LHCN-M2 (cell line): ENCODE measurements around the gene MSI2. TPM values are rescaled to one million over a fixed set of nuclear protein-coding genes. Genes with fewer than 3 reads are reported as not detected.

Experiments used
- DNase-seq: peaks from one replicate; pipeline ENCODE4 v3.0.0-alpha.2; 2012; ENCODE audit warnings: low read depth
- total RNA-seq: library from RNA; depleted of rRNA; stranded (reverse); fragments of >200 nt; gene quantifications from 2 replicates; pipeline ENCODE4 v1.2.3, GENCODE V29; 2014

The MSI2 gene
- total RNA-seq, 1 experiment from 2014 or later, result 120 TPM

- no peak for DNase-seq
Measured at GRCh38 chr17:57365420-57365819, 109.1 kb downstream of the MSI2 start.

DNA sequence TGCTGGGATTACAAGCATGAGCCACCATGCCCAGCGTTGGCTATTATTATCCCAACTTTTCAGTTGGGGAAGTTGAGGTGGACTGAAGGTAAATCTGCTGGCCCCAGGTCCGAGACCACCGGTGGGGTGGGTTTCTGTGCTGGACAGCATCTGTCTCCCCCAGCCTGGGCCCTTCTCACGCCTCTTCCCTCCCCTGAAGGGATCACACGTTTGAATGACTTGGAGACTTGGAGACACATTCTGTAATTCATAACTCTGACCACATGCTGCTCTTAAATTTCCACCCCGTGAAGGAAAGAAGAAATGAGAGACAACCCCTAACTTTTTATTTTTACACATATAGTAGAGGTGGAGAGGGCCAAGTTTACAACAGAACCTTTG lies 109.8 kb downstream of the MSI2 start:
- DNase-seq, result no peak

DNA sequence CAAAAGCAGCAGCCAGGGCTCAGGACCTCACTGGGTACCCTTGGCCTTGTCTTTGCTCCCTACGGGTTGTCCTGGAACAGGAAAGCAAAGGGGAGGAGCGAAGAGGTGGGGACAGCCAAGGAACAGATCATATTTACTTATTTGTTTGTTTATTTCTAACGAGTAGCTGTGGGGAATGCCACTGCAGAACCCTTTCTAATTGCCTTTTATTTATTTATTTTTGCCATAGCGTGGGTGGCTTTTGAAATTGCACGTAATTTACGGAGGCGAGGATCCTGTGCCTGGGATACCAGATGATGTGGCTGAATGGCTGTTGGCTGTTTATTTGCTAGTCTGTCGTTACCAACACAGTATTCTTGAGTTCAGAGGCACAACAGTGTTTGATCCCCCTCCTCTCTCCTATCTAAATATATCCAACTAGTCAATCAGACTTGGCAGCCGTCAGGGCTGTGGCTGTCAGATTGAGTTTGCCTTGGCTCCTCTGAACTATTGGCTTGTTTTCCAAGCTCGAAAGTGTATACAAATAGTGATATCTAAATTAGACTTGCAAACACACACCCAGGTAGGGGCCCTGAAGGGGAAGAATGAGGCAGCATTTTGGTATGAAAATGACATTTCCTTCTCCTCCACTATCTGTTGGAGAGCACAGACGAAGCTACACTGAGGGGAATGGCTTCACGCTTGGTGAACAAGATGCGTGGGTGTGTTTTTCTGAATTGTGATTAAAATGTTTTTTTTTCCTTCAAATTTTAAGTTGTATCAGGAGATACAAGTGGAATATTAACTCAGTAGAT lies 110.4 kb downstream of the MSI2 start:
- no peak for DNase-seq

DNA sequence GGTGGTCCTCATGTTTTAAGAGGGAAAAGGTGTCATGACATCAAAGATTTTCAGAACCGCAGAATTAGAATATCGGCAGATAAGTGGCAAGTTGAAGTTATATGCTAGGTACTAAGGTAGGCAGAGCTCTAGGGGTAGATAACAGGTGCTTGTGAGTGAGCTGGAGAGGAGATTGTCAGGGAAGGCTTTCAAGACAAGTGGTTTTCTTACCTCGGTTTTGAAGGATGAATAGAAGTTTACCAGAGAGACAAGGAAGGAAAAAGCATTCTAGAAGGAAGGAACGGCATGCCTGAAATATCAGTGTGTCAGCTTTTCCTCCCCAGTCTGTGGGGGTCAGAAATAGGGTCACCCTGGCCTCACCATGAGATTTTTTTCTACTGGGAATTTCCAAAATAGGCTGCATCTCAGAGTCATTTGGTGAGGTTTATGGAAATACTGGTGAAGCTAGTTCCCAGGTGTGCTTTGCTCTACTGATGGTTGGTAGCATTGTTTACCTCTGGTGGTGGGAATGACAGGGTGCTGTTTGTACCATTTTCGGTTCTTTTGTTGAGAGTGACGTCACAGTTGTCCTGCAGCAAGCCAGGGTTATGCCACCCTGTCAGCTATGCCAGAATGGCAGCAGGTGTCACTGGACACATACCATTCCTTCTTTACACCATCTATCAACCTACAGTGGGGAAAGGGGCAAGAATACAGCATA lies 112.5 kb downstream of the MSI2 start:
- no peak for DNase-seq

DNA sequence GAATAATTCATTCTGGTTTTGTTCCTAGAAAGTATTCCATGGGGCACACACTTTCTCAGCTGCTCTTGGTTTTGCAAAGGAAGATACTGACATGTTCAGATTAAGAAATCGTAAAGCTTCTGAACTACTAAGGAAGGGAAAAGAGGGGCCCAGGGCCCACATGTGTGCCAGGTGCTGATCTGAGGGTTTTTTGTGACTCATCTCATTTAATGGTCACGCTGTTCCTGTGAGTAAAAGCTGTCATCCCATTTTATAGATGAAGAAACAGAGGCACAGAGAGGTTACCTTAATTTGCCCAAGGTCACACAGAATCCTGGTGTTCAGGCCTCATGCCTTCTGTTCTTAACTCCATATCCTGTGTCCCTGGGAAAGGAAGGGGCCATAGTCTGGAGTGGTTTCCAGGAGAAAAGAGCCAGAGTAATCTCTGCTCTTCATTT lies 113.2 kb downstream of the MSI2 start:
- peak; percentile 70 for DNase-seq

DNA sequence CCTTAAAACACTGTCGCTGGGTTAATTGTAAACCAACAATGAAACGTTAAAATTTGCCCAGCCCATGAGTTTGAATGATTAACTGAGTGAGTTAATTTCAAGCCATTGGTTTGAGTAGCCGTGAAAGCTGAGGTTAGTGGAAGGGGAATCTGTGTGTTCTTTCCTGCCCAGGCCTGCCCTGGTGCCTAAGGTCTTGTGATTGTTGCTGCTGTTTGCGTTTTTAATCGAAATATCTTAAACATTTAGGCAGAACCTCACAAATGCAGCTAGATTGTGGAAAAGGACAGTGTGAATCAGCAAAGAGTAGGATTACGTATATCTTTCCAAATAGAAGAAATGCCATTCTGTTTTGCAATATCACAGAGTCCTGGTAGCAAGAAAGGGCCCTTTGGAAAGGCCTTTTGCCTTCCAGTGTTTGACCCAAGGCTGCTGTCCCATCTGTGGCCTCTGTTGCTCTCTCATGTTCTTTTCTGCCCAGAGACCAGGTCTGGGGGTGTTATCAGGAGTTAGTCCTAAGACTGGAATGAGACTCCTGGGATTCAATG lies 113.8 kb downstream of the MSI2 start:
- peak; percentile 71 for DNase-seq

DNA sequence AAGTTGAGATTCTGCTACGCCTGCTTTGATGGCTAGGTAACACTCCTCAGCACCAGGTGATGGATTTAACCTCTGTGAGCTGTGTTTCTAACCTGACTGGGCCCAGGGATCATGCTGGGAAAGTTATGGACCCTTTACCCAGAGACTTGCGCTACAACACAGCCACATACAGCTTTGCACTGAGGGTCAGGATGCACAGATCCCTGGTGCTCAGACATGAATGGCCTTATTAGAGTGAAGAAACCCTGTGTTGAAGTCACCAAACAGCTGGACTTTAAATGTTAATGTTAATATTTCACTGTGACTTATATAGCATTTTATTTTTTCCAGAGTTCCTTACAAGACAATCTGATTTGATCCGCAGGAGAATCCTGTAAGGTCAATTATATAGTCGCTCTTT lies 114.3 kb downstream of the MSI2 start:
- DNase-seq, result no peak

DNA sequence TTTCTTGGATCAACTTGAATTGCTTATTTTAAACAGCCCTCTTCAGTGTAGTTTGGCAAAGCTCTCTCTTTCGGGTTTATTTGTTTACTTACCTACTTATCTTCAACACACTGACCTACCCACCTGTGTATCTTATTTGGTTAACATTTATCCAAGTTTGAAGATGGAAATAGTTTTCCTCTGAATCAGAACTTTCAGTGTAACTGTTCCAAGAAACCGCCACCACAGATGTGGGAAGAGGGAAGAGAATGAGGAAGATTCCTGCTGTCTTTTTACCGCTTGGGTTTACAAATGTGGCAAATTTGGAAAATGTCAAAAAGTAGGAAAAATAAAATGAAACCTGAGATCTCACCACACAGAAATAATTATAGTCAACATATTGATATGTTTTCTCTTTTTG lies 115.8 kb downstream of the MSI2 start:
- peak; percentile 78 for DNase-seq

- DNase-seq, result no peak
Measured at GRCh38 chr17:57373048-57373447, 116.7 kb downstream of the MSI2 start.

DNA sequence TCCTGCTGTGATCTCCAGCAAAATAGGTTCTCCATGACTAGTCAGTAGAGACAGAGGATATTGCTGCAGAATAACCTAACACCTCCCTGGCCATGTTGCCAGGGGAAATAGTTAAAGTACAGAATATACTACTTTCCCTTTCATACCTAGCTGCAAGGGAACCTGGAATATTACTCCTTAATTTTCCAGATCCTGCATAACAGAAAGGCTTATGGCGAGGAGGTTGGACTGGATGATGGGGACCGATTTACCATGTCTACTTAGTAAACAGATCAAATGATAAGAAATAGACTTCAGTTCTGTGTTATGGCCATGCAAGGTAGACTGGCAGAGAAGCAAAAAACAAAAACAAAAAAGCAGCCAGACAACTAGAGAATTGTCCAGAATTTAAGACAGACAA lies 117.4 kb downstream of the MSI2 start:
- no peak for DNase-seq

DNA sequence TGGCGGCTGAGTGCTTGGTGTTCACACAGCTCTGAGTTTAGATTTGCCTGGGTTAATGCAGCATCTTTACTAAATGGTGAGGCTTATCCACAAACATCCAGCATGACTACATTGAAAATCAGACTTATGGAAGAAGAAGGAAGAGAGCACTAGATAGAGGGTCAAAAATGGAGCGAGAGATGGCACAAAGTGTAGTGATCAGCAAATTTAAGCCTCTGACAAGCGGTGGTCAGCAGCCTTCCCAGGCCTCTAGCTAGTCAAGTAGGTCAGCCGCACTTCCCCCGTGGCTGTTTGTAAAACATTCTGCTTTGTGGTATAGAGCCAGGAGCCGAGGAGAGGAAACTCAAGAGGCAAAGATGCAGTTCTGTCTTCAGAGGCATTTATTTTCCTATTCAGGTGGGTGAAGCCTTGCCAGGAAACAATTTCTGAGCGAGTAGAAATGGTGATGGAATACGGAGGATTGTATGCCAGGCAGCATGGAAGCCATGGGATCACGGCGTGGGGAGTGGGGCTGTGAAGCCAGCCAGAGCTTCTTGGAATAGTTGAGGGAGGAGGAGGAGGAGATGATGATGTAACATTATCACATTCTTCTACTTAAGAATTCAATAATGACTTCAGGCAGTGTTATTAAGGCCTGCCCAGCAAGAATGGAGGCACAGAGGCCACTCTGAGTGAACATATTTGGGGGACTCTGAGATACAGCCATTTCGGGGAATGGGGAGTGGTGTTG lies 118.9 kb downstream of the MSI2 start:
- no peak for DNase-seq

DNA sequence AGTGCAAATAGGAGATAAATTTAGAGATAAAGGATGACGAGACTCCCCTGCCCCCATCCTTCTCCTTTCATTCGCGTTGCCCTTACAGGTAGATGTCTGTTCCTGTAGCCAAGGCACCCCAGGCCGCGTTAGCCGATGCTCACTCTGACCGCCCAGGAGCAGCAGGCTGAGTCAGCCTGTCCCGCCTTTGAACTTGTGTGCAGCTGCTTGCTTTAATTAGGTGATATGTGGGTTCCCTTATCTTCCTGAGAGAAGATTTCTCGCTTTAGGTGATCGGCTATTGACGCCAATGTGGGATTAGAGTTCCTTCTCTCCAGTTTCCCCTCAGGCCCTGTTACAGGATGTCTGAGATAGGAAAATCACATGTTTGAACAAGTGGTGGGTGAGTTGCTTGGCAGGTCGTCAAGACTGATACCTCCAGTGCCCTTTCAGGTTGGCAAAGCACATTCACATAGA lies 119.5 kb downstream of the MSI2 start:
- no peak for DNase-seq

DNA sequence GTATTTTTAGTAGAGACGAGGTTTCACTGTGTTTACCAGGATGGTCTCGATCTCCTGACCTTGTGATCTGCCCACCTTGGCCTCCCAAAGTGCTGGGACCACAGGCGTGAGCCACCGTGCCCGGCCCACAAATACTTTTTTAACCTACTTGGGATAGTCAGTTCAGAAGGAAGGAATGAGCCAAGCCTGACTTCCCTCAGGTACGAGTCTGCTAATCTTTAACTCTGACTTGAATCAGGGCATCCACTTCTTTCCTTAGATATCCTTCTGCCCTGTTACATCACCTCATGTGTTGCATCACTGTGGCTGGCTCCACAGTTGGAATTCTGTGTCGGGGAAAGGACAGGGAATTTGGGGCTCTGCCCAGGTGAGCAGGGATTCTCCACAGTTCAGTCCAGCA lies 120.8 kb downstream of the MSI2 start:
- DNase-seq, result no peak

- DNase-seq, result peak; percentile 69
Measured at GRCh38 chr17:57379237-57379894, 123.0 kb downstream of the MSI2 start.

DNA sequence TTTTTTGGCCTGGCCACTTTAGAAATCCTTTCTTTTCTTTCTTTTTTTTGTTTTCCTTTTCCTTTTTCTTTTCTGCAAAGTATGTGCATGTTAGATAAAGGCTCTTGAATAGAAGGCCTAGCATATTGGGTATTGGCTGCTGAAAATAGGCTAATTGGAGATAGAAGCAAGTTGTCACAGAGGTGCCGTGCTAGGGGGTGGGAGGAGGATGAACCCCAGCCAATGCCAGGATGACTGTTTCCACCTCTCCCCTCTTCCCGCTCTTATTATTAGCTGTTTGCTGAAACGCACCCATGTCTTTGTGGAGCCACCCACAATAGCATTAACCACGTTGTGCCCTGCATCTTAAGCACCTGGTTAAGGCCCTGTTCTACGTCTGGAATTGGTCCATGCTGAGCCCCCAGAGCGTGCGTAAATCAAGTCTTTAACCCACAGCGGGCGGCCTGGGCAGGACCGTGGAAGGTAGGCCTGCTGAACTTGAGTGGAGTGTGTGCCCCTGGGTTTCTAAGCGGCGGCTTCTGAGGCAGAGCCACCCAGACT lies 123.6 kb downstream of the MSI2 start:
- no peak for DNase-seq

DNA sequence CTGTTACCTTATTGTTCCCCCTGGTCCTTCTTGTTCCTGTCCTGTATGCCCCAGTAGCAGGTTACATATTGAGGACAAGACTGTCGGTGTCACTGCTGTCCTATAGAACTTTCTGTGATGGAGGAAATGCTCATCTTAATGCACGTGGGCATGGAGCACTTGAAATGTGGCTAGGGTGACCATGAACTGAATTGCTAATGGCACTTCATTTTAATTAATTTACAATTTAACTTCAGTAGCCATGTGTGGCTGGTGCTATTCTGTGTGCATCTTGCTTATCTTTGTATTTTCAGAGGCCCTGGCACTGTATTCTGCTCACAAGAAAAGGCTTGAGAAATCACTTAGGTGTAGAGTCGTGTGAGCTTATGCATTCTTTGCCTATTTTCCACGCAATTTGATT lies 125.2 kb downstream of the MSI2 start:
- no peak for DNase-seq

DNA sequence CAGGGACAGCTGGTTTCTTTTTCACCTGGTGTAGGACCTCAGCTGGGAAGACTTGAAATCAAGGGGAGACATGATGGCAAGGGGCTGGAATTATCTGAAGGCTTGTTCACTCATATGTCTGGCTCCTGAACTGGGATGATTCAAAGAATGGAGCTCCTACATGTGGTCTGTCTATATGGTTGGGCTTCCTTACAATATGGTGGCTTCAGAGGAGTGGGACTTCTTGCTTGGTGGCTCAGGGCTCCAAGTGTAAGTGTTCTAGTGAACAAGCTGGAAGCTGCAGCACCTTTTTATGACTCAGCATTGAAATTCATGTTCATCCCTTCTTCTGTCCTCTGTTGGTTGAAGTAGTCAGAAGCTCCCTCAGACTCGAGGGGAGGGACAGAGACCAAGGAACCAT lies 127.9 kb downstream of the MSI2 start:
- no peak for DNase-seq

DNA sequence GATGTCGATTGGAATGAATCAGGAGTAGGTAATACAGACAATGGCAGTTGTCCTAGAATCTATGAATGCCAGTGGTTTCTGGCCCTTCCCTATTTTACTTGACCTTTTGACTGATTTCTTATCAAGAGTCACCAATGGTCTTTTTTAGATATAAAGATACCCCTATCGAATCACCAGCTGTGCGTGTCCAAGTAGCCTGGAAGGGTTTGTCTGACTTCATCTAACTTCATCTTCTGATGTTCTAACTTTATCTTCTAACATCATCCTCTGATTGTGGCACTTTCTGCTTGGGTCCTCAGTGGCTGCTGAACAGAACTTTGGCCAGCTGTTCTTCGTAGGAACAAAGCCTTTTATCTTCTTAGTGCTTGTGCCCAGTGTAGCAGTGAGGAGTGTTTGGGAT lies 129.7 kb downstream of the MSI2 start:
- no peak for DNase-seq

GRCh38 chr17:57387575-57387974 lies 131.3 kb downstream of the MSI2 start:
- DNase-seq, result no peak

GRCh38 chr17:57388131-57388725 lies 131.9 kb downstream of the MSI2 start:
- no peak for DNase-seq

GRCh38 chr17:57389473-57389872 lies 133.2 kb downstream of the MSI2 start:
- DNase-seq, result no peak
